ENCODE results near the gene CLEC5A.
"Not testable (repeated sequence)": the region's sequence is repeated elsewhere in the genome, so short reads cannot be mapped to it uniquely, and the experiment has no call there.

Gene CLEC5A

GRCh38 chr7:141945356-141945755 lies 1.4 kb downstream of the CLEC5A start:
- DNase-seq = no peak

- no peak for DNase-seq
Observed at GRCh38 chr7:141944811-141945210, 2.0 kb downstream of the CLEC5A start.

- no peak for DNase-seq
Observed at GRCh38 chr7:141943846-141944245, 2.9 kb downstream of the CLEC5A start.

GRCh38 chr7:141941075-141941474 lies 5.7 kb downstream of the CLEC5A start:
- DNase-seq = no peak

GRCh38 chr7:141930211-141930610 lies 16.6 kb downstream of the CLEC5A start:
- DNase-seq = no peak

- no peak for DNase-seq
Observed at GRCh38 chr7:141928845-141929195, 18.0 kb downstream of the CLEC5A start.

- no peak for DNase-seq
Observed at GRCh38 chr7:141928146-141928844, 18.5 kb downstream of the CLEC5A start.

- DNase-seq = no peak
Observed at GRCh38 chr7:141920281-141920680, 26.5 kb downstream of the CLEC5A start.

- DNase-seq = no peak
Observed at GRCh38 chr7:141916099-141916498, 30.7 kb downstream of the CLEC5A start, which contains the start of gene OR9A4. OR9A4 (plus strand) TSS chr7:141916399; CDS start chr7:141918876, 2,477 bp downstream.

- no peak for DNase-seq
Observed at GRCh38 chr7:141915565-141915964, 31.2 kb downstream of the CLEC5A start.

- DNase-seq = no peak
Observed at GRCh38 chr7:141911391-141911790, 35.4 kb downstream of the CLEC5A start.

GRCh38 chr7:141906285-141906684 lies 40.5 kb downstream of the CLEC5A start:
- no peak for DNase-seq

GRCh38 chr7:141899366-141899765 lies 47.4 kb downstream of the CLEC5A start:
- DNase-seq = not testable (repeated sequence)

GRCh38 chr7:141891336-141891735 lies 55.4 kb downstream of the CLEC5A start:
- no peak for DNase-seq

- DNase-seq = no peak
Observed at GRCh38 chr7:141889321-141889720, 57.5 kb downstream of the CLEC5A start.

- no peak for DNase-seq
Observed at GRCh38 chr7:141884539-141885225, 62.1 kb downstream of the CLEC5A start.

- DNase-seq = no peak
Observed at GRCh38 chr7:141880960-141881359, 65.8 kb downstream of the CLEC5A start.

- DNase-seq = no peak
Observed at GRCh38 chr7:141877365-141877764, 69.4 kb downstream of the CLEC5A start.

Measured in CD4-positive, alpha-beta T cell treated with Interleukin-17A for 4 hours (primary cell).